Loucy (cell line): ENCODE data around the gene ZNF76.

Source experiments
- H2AFZ ChIP-seq: fragments of 200-600 bp; sonication (generic); 2 replicates; pipeline ENCODE4 v1.6.0; 2016; ENCODE audit warnings: antibody characterized with exemption, mild to moderate bottlenecking, low read length, moderate library complexity
- H3F3A ChIP-seq: fragments of 200-600 bp; 2 replicates; pipeline ENCODE4 v1.6.0; 2016; ENCODE audit warnings: antibody characterized with exemption, low read depth, mild to moderate bottlenecking
- H3K27me3 ChIP-seq: fragments of 200-600 bp; sonication (generic); 2 replicates; pipeline ENCODE4 v1.6.1; 2014; ENCODE audit warnings: low read length, mild to moderate bottlenecking; ENCODE audit not compliant: insufficient read depth, poor library complexity, severe bottlenecking
- H3K36me3 ChIP-seq: fragments of 200-600 bp; sonication (generic); 2 replicates; pipeline ENCODE4 v1.6.1; 2016; ENCODE audit warnings: low read length; ENCODE audit not compliant: insufficient read depth
- H3K4me1 ChIP-seq: fragments of 200-600 bp; sonication (generic); 2 replicates; pipeline ENCODE4 v1.5.1; 2014; ENCODE audit warnings: low read length, mild to moderate bottlenecking; ENCODE audit not compliant: insufficient read depth, poor library complexity, severe bottlenecking
- H3K4me2 ChIP-seq: fragments of 200-600 bp; sonication (generic); 2 replicates; pipeline ENCODE4 v1.6.0; 2014; ENCODE audit warnings: antibody characterized with exemption, low read length, low read depth, mild to moderate bottlenecking; ENCODE audit not compliant: poor library complexity, severe bottlenecking
- H3K4me3 ChIP-seq: fragments of 200-600 bp; sonication (generic); 2 replicates; pipeline ENCODE4 v1.5.1; 2014; ENCODE audit warnings: low read length, mild to moderate bottlenecking, mixed read lengths; ENCODE audit not compliant: poor library complexity, severe bottlenecking
- H3K79me2 ChIP-seq: fragments of 200-600 bp; sonication (generic); 2 replicates; pipeline ENCODE4 v1.6.1; 2014; ENCODE audit warnings: low read length; ENCODE audit not compliant: insufficient read depth
- H3K9ac ChIP-seq: fragments of 200-600 bp; sonication (generic); 2 replicates; pipeline ENCODE4 v1.6.0; 2014; ENCODE audit warnings: mild to moderate bottlenecking, low read depth, low read length, moderate library complexity; ENCODE audit not compliant: poor library complexity, severe bottlenecking
- H3K9me2 ChIP-seq: fragments of 200-600 bp; sonication (generic); replicated peaks from 2 replicates; pipeline ENCODE4 v1.6.1; 2016; ENCODE audit warnings: low read depth, low read length, mixed read lengths
- H3K9me3 ChIP-seq: fragments of 200-600 bp; sonication (generic); 2 replicates; pipeline ENCODE4 v1.6.1; 2014; ENCODE audit warnings: mild to moderate bottlenecking, antibody characterized with exemption, low read length, low read depth; ENCODE audit not compliant: insufficient read depth
- H4K20me1 ChIP-seq: fragments of 200-600 bp; sonication (generic); 2 replicates; pipeline ENCODE4 v1.6.0; 2014; ENCODE audit warnings: antibody characterized with exemption, low read length, mild to moderate bottlenecking; ENCODE audit not compliant: insufficient read depth, poor library complexity, severe bottlenecking
- EZH2phosphoT487 ChIP-seq: fragments of 200-600 bp; IDR thresholded peaks from 2 replicates; pipeline ENCODE4 v1.6.1; 2018; ENCODE audit warnings: antibody characterized with exemption, mild to moderate bottlenecking, moderate library complexity, borderline replicate concordance
- TF ChIP-seq, protein P1 (sequence below): fragments of 200-600 bp; sonication (generic); conservative IDR thresholded peaks from 2 replicates; pipeline ENCODE4 v1.5.1; 2014; ENCODE audit warnings: mild to moderate bottlenecking, antibody characterized with exemption, low read length

ZNF76 gene

DNA sequence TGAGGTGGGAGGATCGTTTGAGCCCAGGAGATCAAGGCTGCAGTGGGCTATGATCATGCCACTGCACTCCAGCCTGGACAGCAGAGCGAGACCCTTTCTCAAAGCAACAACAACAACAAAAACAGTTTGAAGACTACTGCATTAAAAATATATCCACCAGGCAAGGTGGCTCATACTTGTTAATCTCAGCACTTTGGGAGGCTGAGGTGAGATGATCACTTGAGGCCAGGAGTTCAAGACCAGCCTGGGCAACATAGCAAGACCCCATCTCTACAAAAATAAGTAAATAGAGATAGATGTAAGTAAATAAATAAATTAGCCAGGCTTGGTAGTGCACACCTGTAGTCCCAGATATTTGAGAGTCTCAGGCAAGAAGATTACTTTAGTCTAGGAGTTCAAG, 12.5 kb downstream of the ZNF76 start:
- TF ChIP-seq EZH2phosphoT487, result no peak
- TF ChIP-seq, protein P1, sequence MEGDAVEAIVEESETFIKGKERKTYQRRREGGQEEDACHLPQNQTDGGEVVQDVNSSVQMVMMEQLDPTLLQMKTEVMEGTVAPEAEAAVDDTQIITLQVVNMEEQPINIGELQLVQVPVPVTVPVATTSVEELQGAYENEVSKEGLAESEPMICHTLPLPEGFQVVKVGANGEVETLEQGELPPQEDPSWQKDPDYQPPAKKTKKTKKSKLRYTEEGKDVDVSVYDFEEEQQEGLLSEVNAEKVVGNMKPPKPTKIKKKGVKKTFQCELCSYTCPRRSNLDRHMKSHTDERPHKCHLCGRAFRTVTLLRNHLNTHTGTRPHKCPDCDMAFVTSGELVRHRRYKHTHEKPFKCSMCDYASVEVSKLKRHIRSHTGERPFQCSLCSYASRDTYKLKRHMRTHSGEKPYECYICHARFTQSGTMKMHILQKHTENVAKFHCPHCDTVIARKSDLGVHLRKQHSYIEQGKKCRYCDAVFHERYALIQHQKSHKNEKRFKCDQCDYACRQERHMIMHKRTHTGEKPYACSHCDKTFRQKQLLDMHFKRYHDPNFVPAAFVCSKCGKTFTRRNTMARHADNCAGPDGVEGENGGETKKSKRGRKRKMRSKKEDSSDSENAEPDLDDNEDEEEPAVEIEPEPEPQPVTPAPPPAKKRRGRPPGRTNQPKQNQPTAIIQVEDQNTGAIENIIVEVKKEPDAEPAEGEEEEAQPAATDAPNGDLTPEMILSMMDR, result no peak
- H3K9me3 ChIP-seq, result no peaks in the 10 kb centered on the region
- no peak overlapping the region for H3K4me2 ChIP-seq
- H3F3A ChIP-seq, result no peaks in the 10 kb centered on the region
- H3K4me1 ChIP-seq, result no peaks in the 10 kb centered on the region
- no peaks in the 10 kb centered on the region for H3K27me3 ChIP-seq
- no peak overlapping the region for H3K9ac ChIP-seq
- H3K79me2 ChIP-seq, result no peaks in the 10 kb centered on the region
- H4K20me1 ChIP-seq, result no peaks in the 10 kb centered on the region
- no peak overlapping the region for H3K4me3 ChIP-seq
- no peaks in the 10 kb centered on the region for H3K36me3 ChIP-seq
- no peaks in the 10 kb centered on the region for H3K9me2 ChIP-seq
- H2AFZ ChIP-seq, result no peak overlapping the region

- no peaks in the 10 kb centered on the region for H3K9me2 ChIP-seq
- no peaks in the 10 kb centered on the region for H3K79me2 ChIP-seq
- TF ChIP-seq EZH2phosphoT487, result no peak
- TF ChIP-seq, protein P1, result no peak
- no peaks in the 10 kb centered on the region for H3K4me1 ChIP-seq
- H3K9me3 ChIP-seq, result no peaks in the 10 kb centered on the region
- H2AFZ ChIP-seq, result no peak overlapping the region
- H3K27me3 ChIP-seq, result no peaks in the 10 kb centered on the region
- H3K36me3 ChIP-seq, result no peaks in the 10 kb centered on the region
- H3K9ac ChIP-seq, result no peak overlapping the region
- H3F3A ChIP-seq, result no peaks in the 10 kb centered on the region
- H4K20me1 ChIP-seq, result no peaks in the 10 kb centered on the region
- H3K4me2 ChIP-seq, result no peak overlapping the region
- no peak overlapping the region for H3K4me3 ChIP-seq
Measured at GRCh38 chr6:35273822-35274559, 14.5 kb downstream of the ZNF76 start.

DNA sequence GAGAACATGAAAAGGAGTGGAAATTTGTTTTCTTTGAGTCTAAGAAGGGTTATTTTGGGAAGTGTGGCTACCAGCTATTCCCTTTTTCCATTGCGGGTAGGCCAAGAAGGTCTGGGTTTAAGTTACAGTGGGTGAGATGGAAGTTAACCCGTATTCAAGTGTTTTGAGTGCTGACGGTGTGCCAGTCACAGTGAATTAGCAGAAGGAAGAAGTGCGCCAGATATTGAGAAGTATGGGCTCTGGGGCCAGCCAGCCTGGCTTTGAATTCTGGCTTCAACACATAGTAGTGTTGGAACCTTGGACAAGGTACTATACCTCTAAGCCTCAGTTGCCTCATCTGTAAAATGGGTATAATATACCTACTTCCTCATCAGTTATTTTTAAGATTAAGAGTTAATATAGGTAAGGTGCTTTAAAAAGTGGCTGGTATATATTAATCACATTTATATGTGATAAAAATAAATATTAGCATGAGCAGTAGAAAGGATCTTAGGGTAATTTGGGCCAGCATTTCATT, 16.3 kb downstream of the ZNF76 start:
- no peak overlapping the region for H3K4me2 ChIP-seq
- no peaks in the 10 kb centered on the region for H3K9me3 ChIP-seq
- no peaks in the 10 kb centered on the region for H3F3A ChIP-seq
- no peak overlapping the region for H3K9ac ChIP-seq
- H3K79me2 ChIP-seq, result no peaks in the 10 kb centered on the region
- H2AFZ ChIP-seq, result no peak overlapping the region
- TF ChIP-seq, protein P1, result no peak
- TF ChIP-seq EZH2phosphoT487, result no peak
- H3K36me3 ChIP-seq, result no peaks in the 10 kb centered on the region
- no peaks in the 10 kb centered on the region for H3K4me1 ChIP-seq
- no peaks in the 10 kb centered on the region for H3K27me3 ChIP-seq
- no peaks in the 10 kb centered on the region for H3K9me2 ChIP-seq
- H3K4me3 ChIP-seq, result no peak overlapping the region
- H4K20me1 ChIP-seq, result no peaks in the 10 kb centered on the region
